GM19463 (cell line): ENCODE data around the gene TMEM174.

ENCODE experiments used
- ATAC-seq: cut with Tn5 transposase; IDR thresholded peaks from one replicate; pipeline ENCODE4 v1.9.1; 2021; ENCODE audit warnings: mild to moderate bottlenecking, moderate library complexity; ENCODE audit not compliant: unreplicated experiment

TMEM174 gene

DNA sequence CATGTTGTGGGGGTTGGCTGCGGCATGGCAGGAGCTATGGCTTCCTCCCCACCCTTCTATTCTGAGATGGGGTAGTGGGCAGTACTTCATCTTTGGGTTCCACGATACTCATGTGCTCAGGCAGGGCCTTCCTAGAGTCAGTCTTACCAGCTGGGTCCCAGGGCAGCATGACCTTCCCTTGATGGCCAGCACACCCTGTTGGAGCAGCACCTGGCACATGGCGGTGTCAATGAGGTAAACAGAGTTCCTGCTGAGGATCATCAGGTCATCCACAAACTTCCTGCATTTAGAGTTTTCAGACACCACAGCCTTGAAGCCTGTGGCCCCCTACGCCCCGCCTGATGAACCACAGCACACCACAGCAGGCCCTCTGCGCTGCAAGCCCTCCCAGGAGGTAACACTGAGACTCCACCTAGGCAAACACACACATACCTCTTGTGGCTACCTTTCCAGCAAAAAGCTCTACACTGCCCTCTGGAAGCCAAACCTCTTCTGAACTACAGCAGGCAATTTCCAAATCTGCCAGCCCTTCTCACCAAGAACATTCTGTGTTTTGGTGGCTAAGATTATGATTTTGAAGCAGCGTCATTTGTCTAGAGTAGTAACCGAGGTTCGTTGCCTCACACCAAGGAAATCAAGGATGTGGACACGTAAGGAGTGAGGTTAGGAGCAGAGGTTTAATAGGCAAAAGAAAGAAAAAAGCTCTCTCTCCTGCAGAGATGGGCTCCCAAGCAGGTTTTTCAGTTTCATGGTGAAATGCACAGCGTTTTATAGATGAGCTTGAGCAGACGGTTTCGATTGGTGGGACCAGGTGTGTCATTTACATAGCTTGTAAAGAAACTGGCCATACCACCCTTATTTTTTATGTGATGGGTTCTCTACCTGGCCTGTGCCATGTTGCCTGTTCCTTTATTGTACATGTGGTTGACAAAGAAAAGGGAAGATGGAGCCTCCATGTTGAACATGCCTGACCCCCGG lies 20.3 kb upstream of the TMEM174 start:
- ATAC-seq: no peak

DNA sequence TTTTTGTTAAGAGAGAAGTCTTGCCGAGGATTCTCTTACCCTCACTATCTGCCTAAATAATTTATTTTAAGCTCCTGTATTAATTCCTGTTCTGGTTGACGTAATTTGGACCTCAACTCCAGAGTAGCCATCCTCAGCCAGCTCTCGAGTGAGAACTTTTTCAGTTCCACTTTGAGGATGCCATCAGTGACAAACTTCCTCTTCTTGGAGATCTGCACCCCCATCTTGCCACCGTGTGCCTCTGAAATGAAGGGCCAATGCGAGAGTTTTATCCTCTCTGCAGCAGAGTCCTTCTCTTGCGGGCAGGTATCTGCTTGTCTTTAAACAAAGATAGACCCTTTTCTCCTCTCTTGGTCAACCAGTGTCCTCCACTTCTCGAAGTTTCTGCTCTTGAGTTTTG lies 19.5 kb upstream of the TMEM174 start:
- ATAC-seq: no peak

DNA sequence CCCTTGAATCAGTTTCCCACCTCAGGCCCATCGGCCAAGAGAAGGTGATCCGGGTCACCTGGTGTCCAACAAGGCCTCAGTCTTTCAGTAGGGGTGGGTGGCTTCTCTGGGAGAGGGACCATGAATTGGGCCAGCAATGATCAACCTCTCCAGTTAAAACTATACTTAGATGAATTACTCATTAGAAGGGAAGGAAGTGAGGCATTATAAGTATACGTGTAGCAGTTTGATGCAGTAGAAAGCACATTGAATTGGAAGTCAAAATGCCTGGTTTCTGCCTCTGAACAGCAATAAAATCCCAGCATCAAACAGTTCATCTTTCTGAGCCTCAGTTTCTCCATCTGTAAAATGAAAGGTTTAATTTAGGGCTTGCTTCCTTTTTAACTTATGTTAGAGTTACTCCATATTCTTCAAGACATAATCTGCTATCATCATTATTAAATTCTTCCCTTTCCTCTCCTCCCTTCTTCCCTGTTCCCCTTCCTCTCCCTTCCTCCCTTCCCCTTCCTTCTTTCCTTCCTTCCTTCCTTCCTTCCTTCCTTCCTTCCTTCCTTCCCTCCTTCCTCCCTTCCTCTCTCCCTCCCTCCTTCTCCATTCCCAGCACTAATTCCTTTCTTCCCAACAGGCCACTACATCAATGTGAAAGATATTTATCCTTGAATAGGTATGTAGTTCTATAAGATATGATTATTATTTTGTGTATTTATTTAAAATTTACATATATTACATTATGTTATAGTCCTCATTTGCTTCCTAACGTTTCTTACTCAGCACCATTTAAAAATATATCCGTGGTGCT lies 18.6 kb upstream of the TMEM174 start:
- no peak for ATAC-seq

DNA sequence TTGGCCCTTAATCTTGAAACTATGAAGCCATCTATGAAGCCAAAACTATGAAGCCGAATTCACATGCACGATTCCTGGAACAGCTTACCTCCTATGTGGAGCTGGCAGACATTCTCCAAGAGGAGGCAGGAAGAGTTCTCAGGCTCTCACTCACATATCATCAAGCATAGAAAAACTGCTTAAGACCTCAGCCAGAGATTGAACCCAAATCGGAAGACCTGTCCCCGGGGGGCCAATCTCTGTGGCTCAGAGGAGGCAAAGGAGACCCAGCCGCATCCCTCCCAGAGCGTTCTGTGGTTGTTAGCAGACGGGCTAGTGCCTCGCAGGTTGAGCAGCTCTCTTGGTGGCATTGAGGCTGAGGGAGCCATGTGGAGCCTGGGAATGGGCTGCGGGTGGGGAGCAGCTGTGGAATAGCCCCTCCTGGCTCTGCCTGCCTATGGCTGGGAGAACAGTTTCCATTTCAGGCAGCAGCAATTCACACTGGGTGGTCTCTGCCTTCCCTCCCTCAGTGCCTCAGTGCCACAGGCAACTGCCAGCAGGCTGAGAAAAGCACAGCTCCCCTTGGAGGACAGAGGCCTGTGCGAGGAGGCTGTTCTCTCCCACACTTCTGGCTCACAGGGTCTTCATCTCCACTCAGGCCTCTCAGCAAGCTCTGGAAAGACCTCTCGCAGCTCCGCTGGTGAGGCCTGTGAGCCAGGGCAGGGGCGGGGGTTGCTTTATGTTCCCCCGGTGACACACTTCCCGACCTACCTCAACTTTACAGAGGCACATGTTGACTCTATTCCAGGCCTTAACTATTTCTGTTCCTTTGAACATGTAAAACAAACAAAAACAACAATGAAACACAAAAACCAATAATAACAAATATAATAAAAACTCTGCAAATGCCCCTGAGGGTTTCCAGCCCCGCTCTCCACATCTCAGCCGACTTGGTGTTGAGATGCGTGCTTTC lies 17.4 kb upstream of the TMEM174 start:
- ATAC-seq: no peak

DNA sequence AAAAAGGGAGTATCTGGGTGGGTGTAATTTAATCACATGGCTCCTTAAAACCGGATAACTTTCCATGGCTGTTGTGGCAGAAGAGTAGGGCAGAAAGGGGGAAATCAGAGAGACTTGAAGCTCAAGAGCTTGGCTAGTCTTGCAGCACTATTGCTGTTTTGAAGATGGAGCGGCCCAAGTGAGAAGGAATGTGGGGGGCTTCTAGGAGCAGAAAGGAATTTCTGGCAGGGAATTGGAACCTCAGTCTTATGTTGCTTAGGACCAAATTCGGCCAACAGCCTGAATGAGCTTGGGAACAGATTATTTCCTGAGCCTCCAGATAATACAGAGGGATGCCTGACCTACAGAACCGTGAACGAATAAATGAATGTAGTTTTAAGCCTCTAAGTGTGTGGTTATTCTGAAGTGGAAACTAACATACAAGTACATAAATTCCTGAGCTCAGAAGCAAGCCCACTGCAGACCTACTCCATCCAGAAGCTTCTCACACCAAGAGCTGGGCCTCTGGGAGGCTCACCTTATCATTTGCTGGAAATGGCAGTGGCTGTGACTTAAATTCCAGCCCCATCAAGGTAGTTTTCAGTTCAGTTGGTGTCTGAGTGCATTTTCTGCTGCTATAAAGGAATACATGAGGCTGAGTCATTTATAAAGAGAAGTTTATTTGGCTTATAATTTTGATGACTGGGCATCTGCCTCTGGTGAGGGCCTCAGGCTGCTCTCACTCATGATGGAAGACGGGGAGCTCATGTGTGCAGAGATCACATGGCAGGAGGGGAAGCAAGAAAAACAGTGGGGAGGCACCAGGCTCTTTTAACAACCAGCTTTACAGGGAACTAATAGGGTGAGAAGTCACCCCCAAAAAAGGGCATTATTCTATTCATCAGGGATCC lies 15.3 kb upstream of the TMEM174 start:
- no peak for ATAC-seq

DNA sequence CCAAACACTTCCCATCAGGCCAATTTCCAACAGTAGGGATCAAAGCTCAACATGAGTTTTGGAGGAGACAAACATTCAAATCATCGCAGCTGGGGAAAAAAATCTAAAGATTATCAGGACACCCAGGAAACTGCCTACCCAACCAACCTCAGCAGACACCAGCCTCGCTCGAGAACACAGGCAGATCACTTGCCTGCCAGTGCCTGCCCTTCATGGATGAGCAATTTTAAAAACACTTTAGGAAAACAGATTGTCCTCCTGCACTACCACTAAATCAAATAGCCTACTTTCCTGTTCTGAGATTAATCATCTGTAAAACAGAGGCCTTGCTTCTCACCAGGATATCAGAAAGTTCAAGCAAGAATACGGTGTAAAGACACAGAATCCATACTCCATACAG lies 14.7 kb upstream of the TMEM174 start:
- ATAC-seq: no peak

DNA sequence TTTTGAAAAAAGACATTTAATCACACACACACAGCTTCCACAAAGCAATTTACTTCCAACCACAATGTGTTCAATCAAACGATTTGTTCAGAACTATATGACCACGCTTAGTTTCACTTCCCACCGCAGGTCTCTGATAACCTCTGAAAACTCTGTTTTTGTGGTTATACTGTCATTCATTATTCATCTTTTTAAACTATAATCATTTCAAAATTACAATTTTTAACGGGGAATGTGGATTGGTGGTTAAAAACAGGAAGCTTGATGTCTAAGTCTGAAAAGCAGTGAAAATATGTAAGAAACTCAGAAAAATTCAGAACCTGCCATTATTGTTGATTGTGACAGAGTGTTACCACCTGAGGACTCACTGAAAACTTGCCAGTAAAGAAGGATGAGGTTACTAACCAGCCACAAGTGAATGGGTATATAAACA lies 12.7 kb upstream of the TMEM174 start:
- peak; percentile 74 for ATAC-seq

DNA sequence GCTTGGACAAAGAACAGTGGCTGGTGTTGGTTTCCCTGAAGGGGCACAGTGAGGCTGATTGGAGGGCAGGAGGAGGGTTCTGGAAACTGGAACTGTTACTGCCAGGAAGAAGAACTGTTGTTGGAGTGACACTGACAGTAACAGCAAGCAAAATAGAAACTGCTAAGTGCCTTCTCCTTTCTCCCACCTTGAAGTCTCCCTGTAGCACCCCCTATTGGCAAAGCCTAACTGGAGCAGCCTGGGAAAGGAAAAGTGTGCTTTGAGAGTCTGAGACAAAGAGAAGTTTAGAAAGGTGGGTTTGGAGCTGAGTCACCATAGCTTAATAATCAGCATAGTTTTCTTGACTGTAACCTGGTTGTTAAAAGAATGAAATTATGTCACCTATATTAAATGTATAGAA lies 2.5 kb upstream of the TMEM174 start:
- no peak for ATAC-seq

DNA sequence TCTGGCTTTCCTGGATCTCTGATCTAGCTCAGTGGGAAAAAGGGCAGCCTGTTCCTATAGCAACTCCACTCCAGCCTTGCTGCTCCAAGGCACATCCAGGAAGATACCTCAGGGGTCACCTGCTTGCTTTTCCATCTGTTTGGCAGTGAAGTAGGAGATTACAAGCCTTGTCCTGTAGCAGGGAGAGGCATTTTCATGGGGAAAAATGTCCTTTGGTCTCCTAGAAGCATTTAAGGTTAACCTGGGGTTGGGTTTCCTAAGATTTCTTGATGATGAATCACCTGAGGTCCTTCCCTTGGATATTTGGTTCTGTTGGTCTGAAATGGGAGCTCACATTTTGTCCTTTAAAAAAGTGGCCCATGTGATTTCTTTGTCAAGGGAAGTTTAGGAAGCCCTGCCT lies 1.5 kb upstream of the TMEM174 start:
- ATAC-seq: no peak

DNA sequence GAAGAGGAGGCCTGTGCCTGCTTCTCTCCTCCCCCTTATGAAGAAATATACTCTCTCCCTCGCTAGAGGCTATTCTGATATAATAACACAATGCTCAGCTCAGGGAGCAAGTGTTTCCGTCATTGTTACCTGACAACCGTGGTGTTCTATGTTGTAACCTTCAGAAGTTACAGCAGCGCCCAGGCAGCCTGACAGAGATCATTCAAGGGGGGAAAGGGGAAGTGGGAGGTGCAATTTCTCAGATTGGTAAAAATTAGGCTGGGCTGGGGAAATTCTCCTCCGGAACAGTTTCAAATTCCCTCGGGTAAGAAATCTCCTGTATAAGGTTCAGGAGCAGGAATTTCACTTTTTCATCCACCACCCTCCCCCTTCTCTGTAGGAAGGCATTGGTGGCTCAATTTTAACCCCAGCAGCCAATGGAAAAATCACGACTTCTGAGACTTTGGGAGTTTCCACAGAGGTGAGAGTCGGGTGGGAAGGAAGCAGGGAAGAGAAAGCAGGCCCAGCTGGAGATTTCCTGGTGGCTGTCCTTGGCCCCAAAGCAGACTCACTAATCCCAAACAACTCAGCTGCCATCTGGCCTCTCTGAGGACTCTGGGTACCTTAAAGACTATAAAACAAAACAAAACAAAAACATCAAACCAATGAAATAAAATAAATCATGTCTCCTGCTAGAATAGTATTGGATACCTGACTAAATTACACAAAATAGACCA lies 1.3 kb downstream of the TMEM174 start:
- no peak for ATAC-seq

DNA sequence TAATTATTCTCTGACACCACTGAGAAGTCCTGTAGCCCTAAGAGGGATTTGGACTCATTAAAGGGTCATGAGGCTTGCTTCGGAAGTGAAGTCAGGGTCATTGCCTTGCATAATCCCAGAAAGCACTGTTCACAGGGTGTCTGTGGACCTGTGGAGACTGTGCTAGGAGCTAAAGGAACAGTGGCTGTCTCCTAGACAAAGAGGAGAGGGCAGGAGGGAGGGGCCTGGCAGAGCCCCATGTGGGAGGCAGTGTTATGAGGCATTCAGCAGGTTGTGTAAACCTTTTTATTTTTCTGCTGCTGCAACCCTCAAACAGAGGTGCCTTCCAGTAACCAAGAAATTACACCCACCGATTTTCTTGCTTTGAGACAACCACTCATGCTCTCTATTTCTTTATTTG lies 3.3 kb downstream of the TMEM174 start:
- ATAC-seq: no peak

DNA sequence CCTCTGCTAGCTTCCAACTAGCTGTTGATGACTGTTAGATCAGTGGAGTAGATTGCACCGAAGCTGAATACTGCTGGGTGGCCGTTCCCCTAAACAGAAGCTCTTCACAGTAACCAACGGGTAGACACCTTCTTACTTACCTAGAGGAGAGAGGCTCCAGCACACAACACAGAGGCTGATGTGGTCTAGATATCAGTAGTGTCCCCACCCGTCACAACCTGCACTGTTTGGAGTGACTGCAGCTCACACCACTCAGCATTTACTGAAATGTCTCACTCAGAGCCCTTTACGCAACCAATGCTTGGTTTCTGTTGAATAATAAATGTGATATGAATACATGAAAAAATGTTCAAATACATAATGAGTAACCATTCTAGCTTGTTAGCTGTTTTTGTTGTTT lies 5.3 kb downstream of the TMEM174 start:
- ATAC-seq: no peak

DNA sequence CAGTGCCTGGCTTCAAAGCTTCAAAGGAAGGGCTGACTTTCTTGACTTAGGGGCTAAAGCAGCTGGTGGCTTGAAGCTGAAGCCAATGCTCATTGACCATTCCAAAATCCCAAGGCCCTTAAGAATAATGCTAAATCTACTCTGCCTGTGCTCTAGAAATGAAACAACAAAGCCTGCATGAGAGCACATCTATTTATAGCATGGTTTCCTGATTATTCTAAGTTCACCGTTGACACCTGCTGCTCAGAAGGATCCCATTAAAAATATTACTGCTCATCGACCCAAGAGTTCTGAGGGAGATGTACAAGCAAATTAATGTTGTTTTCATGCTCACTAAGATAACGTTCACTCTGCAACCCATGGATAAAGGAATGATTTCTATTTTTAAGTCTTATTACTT lies 6.7 kb downstream of the TMEM174 start:
- ATAC-seq: no peak

DNA sequence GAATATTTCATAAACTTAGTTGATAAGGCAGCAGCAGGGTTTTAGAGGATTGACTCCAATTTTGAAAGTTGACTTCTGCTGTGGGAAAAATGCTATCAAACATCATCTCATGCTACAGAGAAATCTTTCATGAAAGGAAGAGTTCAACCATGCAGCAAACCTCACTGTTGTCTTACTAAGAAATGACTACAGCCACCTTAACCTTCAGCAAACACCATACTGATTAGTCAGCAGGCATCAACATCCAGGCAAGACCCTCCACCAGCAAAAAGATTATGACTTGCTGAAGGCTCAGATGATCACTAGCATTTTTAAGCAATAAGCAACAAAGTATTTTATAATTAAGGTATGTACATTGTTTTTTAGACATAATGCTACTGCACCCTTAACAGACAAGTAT lies 7.6 kb downstream of the TMEM174 start:
- no peak for ATAC-seq

DNA sequence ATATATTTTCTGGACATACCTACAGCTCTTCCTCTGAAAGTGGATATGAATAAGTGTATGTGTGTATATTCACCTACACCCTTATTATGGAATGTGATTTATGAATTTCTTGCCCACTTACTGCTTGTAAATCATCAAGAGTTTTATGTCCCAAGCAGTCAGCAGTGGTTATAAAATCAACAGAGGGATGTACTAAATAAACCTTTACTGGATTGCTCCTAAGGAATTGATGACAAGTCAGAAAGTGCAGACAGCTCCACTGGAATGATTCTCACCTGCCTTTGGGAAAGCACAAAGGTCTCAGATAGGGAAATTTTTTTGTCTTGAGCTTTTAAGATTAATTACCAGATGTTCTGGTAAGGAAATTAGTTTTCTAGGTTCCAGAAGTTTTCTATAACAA lies 9.3 kb downstream of the TMEM174 start:
- no peak for ATAC-seq

DNA sequence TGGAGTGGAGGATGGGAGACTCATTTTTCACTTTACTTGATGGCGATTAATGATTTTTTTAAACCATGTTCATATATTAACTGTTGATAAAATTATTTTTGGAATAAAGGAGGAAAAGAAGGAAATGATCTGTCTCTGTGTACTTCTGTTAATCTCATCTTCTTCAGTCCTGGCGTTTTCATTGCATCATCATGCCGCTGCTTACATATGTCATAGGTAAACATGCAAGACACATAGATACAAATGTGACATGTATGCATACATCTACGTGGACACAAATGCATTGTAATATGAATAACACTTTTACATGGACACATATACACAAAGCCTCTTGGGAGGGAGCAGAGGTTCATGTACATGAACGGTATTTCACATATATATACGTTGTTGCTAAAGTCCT lies 10.0 kb downstream of the TMEM174 start:
- no peak for ATAC-seq

DNA sequence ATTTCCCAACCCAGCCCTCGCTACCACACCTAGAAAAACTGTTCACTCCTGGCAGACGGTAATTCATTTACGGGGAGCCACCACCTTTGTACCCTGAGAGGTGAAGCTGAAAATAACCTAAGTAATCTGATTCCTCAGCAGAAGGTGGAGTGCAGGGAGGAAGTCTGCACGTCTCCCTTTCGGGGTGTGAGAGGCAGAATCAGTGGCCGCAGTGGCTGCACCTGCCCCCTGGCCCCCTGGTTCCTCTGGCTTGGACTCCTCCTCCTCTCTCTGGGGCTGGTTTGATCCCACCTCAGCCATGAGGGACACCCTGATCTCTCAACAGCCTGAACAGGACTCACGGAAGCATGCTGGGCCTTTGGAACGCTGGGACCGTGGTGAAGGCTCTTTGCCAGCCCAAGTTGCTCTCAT lies 10.5 kb downstream of the TMEM174 start:
- no peak for ATAC-seq

DNA sequence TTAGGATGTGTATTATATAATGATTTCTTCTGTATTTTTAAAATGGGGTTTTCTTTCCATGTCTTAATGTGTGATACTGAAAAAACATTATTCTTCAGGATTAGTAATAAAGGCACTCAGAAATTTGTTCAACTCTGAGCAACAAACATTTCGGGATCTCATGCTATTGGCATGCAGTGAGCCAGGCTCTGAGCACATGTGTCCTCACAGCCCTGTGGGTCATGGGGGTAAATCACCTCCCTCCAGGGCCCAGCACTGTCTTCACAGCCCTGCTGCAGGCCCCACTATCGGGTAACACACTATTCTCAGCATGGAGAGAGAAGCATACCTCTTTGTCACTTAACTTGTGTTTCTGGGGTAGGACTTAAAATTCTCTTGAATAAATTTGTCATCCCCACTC lies 14.0 kb downstream of the TMEM174 start:
- ATAC-seq: no peak
